ENCODE results near the gene ATRNL1.

DNA sequence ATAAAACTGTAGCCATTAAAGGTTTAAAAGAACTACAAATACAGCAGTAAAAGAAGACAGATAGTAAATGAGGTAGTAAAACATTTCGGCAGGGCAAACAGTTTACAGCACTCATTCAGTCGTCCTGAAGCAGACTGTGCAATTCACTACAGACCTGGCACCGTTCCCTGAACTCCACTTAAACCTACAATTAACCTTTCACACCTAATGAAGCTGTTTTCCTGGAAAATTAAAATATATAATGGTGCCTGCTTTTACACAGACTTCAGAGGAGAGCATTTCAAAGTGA is 844.5 kb downstream of the ATRNL1 start:
- no peak for TF ChIP-seq RAD21 (conservative IDR thresholded peaks at IDR 0.05 in 1 of 2, IDR thresholded peaks at IDR 0.05 in 1 of 2)
- TF ChIP-seq EP300 (IDR thresholded peaks at IDR 0.05) = no peak
- no peak for TF ChIP-seq CTCF (IDR thresholded peaks at IDR 0.05)
- no peak for TF ChIP-seq POLR2A (IDR thresholded peaks at IDR 0.05; ENCODE audit: low read length)
- TF ChIP-seq ESRRA (IDR thresholded peaks at IDR 0.05; ENCODE audit: borderline replicate concordance, low read length) = no peak
- TF ChIP-seq JUNB (IDR thresholded peaks at IDR 0.05) = no peak
- TF ChIP-seq SREBF2 (IDR thresholded peaks at IDR 0.05) = no peak

All from A549 (cell line).